H1 (cell line): ENCODE measurements around the gene NLK. TPM values are rescaled to one million over a fixed set of nuclear protein-coding genes. Genes with fewer than 3 reads are reported as not detected.

Experiments used
- CTCF ChIA-PET: fragments of 300-600 bp; sonication (Branson Sonifier 250); formaldehyde crosslinking; loops from one replicate; lab custom pipeline; 2021; ENCODE audit not compliant: partially characterized antibody; lab: Charles Lee
- POLR2A ChIA-PET: fragments of 300-600 bp; sonication (Branson Sonifier 250); formaldehyde crosslinking; loops from one replicate; lab custom pipeline; 2021; ENCODE audit warnings: inconsistent platforms; ENCODE audit not compliant: partially characterized antibody; lab: Charles Lee
- DNase-seq, 2 experiments: peaks; one replicate each; pipeline versions ENCODE4 v3.0.0 to v3.0.0-alpha.2; 2010 to 2022; ENCODE audit warnings: low spot score in 2 of 2, low read depth in 1 of 2, mixed read lengths in 1 of 2
- FAIRE-seq: peaks from 2 replicates; lab custom pipeline; 2011; peaks lifted over from hg19 to GRCh38; lab: Jason Lieb, UNC
- H2AFZ ChIP-seq: 2 replicates; pipeline ENCODE4 v1.8.1; 2012; ENCODE audit warnings: low read length, inconsistent platforms
- H2AK5ac ChIP-seq: 2 replicates; pipeline ENCODE4 v1.6.1; 2013; ENCODE audit warnings: low read depth, low read length
- H2BK120ac ChIP-seq: replicated peaks from 2 replicates; pipeline ENCODE3; 2013; ENCODE audit warnings: low read depth, low read length, inconsistent platforms
- H2BK12ac ChIP-seq: 2 replicates; pipeline ENCODE4 v1.6.1; 2013; ENCODE audit warnings: low read depth, low read length
- H2BK15ac ChIP-seq: 2 replicates; pipeline ENCODE4 v1.6.1; 2013; ENCODE audit warnings: low read length
- H2BK20ac ChIP-seq: 2 replicates; pipeline ENCODE4 v1.6.1; 2013; ENCODE audit warnings: low read length
- H2BK5ac ChIP-seq: 2 replicates; pipeline ENCODE4 v1.6.1; 2013; ENCODE audit warnings: low read depth, low read length
- H3K14ac ChIP-seq: 2 replicates; pipeline ENCODE4 v1.6.1; 2013; ENCODE audit warnings: inconsistent platforms; ENCODE audit not compliant: insufficient read length
- H3K18ac ChIP-seq: 2 replicates; pipeline ENCODE4 v1.6.1; 2013; ENCODE audit warnings: low read length; ENCODE audit errors: extremely low read depth
- H3K23ac ChIP-seq: 2 replicates; pipeline ENCODE4 v1.6.1; 2013; ENCODE audit warnings: inconsistent platforms; ENCODE audit not compliant: insufficient read length
- H3K23me2 ChIP-seq: 2 replicates; pipeline ENCODE4 v1.6.1; 2013; ENCODE audit warnings: low read depth, low read length
- H3K27ac ChIP-seq: 2 replicates; pipeline ENCODE4 v1.6.1; 2011; ENCODE audit warnings: low read depth, low read length, inconsistent platforms
- H3K27me3 ChIP-seq, 4 experiments: replicated peaks in 1 of 4; 1 replicate in 1 of 4; 2 replicates in 3 of 4; pipeline versions ENCODE4 v1.6.1 to v1.8.1; 2011 to 2013; ENCODE audit warnings: low read length in 3 of 4, mild to moderate bottlenecking in 3 of 4, inconsistent platforms in 2 of 4, mixed read lengths in 2 of 4, moderate library complexity in 1 of 4; ENCODE audit not compliant: control insufficient read depth in 3 of 4, insufficient read depth in 3 of 4; ENCODE audit errors: extremely low read depth in 1 of 4
- H3K36me3 ChIP-seq, 4 experiments: 2 replicates each; pipeline versions ENCODE4 v1.6.1 to v1.8.1; 2011 to 2013; ENCODE audit warnings: mild to moderate bottlenecking in 4 of 4, low read length in 3 of 4, moderate library complexity in 2 of 4, control low read depth in 1 of 4, inconsistent platforms in 1 of 4; ENCODE audit not compliant: insufficient read depth in 4 of 4, control insufficient read depth in 2 of 4
- H3K4ac ChIP-seq: replicated peaks from 2 replicates; pipeline ENCODE3; 2013; ENCODE audit warnings: low read length, low read depth, mixed read lengths, inconsistent platforms; ENCODE audit not compliant: insufficient read length
- H3K4me1 ChIP-seq, 4 experiments: replicated peaks in 1 of 4; 1 replicate in 1 of 4; 2 replicates in 3 of 4; pipeline versions ENCODE4 v1.6.1 to v1.8.1; 2011 to 2013; ENCODE audit warnings: low read length in 3 of 4, inconsistent platforms in 2 of 4, mixed read lengths in 1 of 4; ENCODE audit not compliant: insufficient read depth in 4 of 4, control insufficient read depth in 3 of 4
- H3K4me2 ChIP-seq, 2 experiments: 2 replicates each; pipeline versions ENCODE4 v1.6.1 to v1.8.1; 2011 to 2013; ENCODE audit warnings: low read depth in 2 of 2, low read length in 2 of 2, control low read depth in 1 of 2, inconsistent platforms in 1 of 2, mild to moderate bottlenecking in 1 of 2; ENCODE audit not compliant: insufficient read depth in 1 of 2
- H3K4me3 ChIP-seq, 4 experiments: fragments of 200-600, 300-600 bp in 1 of 4; sonication (generic), shearing (Covaris generic), sonication (Bioruptor Twin) in 1 of 4; 2 replicates each; pipeline versions ENCODE4 v1.5.1 to v1.8.1; 2011 to 2016; ENCODE audit warnings: low read length in 4 of 4, low read depth in 3 of 4, control low read depth in 2 of 4, inconsistent platforms in 2 of 4, mild to moderate bottlenecking in 2 of 4, mixed read lengths in 1 of 4, moderate library complexity in 1 of 4; ENCODE audit not compliant: insufficient read depth in 2 of 4; ENCODE audit errors: extremely low read depth in 1 of 4
- H3K56ac ChIP-seq: replicated peaks from 2 replicates; pipeline ENCODE3; 2013; ENCODE audit warnings: low read depth, mild to moderate bottlenecking, mixed read lengths, low read length, inconsistent platforms; ENCODE audit not compliant: insufficient read length
- H3K79me1 ChIP-seq: 2 replicates; pipeline ENCODE4 v1.6.1; 2013; ENCODE audit warnings: low read depth, low read length, control low read depth
- H3K79me2 ChIP-seq, 2 experiments: 2 replicates each; pipeline versions ENCODE4 v1.6.1 to v1.8.1; 2012 to 2013; ENCODE audit warnings: low read length in 2 of 2, mild to moderate bottlenecking in 2 of 2, inconsistent platforms in 1 of 2; ENCODE audit not compliant: insufficient read depth in 2 of 2, control insufficient read depth in 1 of 2
- H3K9ac ChIP-seq, 4 experiments: replicated peaks in 1 of 4; 1 replicate in 1 of 4; 2 replicates in 3 of 4; pipeline versions ENCODE4 v1.6.1 to v1.8.1; 2011 to 2013; ENCODE audit warnings: low read depth in 3 of 4, low read length in 3 of 4, control low read depth in 2 of 4, mild to moderate bottlenecking in 2 of 4, moderate library complexity in 2 of 4, inconsistent platforms in 1 of 4; ENCODE audit errors: extremely low read depth in 1 of 4
- H3K9me3 ChIP-seq, 2 experiments: 2 replicates each; pipeline versions ENCODE4 v1.6.1 to v1.8.1; 2012 to 2013; ENCODE audit warnings: mild to moderate bottlenecking in 2 of 2, moderate library complexity in 2 of 2, control low read depth in 1 of 2, inconsistent platforms in 1 of 2, low read depth in 1 of 2, low read length in 1 of 2, mixed read lengths in 1 of 2; ENCODE audit not compliant: insufficient read depth in 2 of 2
- H4K20me1 ChIP-seq, 2 experiments: replicated peaks in 1 of 2; 2 replicates each; pipeline versions ENCODE3 to v1.8.1; 2011 to 2013; ENCODE audit warnings: inconsistent platforms in 2 of 2, low read length in 2 of 2, mild to moderate bottlenecking in 1 of 2; ENCODE audit not compliant: insufficient read depth in 2 of 2, control insufficient read depth in 1 of 2
- H4K5ac ChIP-seq: 2 replicates; pipeline ENCODE4 v1.6.1; 2013; ENCODE audit warnings: low read length, low read depth, mixed read lengths, inconsistent platforms; ENCODE audit not compliant: insufficient read length
- H4K8ac ChIP-seq: 2 replicates; pipeline ENCODE4 v1.8.0; 2013; ENCODE audit warnings: mild to moderate bottlenecking, moderate library complexity, low read length, inconsistent platforms; ENCODE audit not compliant: insufficient read depth; ENCODE audit errors: extremely low read depth
- H4K91ac ChIP-seq: replicated peaks from 2 replicates; pipeline ENCODE3; 2013; ENCODE audit warnings: low read length, mixed read lengths, inconsistent platforms; ENCODE audit not compliant: insufficient read length
- WGBS, 2 experiments: shearing (Covaris generic) in 1 of 2; methylation state at CpG; one replicate each; pipeline versions ENCODE4 v1.1.6 to v1.1.7; 2013 to 2015; ENCODE audit warnings: low lambda C conversion rate in 2 of 2, mixed read lengths in 2 of 2, inconsistent platforms in 1 of 2, low coverage in 1 of 2, missing lambda C conversion rate in 1 of 2; ENCODE audit not compliant: insufficient replicate concordance in 2 of 2, insufficient coverage in 1 of 2, insufficient read length in 1 of 2; ENCODE audit errors: extremely low coverage in 1 of 2, missing lambda C conversion rate in 1 of 2; 5-methylcytosine and 5-hydroxymethylcytosine counted together
- polyA plus RNA-seq, 7 experiments: library from polyadenylated mRNA; depleted of rRNA in 3 of 7; stranded (reverse) in 5 of 7; unstranded in 2 of 7; fragments of >200 nt in 5 of 7; fragments of 200-250 nt in 2 of 7; gene quantifications; 1 replicate in 5 of 7; 2 replicates in 1 of 7; 4 replicates in 1 of 7; pipeline versions ENCODE4 v1.2.1 to v1.2.3, GENCODE V29; 2011 to 2013; ENCODE audit warnings: missing spikeins in 2 of 7, mixed read lengths in 2 of 7
- total RNA-seq: library from RNA; stranded (reverse); fragmentation: NEBNext Ultra II Directional; extraction: Animal tissue kit (Norgen Biotek cat#: 25700); gene quantifications from 2 replicates; pipeline ENCODE4 v1.2.1, GENCODE V29; 2021

The NLK gene
- total and polyA plus RNA-seq, 2 of the 8 experiments (the other 6 are each of a cell fraction or from before 2014, with no cell fraction given) = 30.8 to 49.9 TPM

GRCh38 chr17:28161311-28161710 lies 118.8 kb downstream of the NLK start:
- Histone ChIP-seq H4K8ac (no peak overlapping the region), H3K23ac (no peak overlapping the region), H2AFZ (no peak overlapping the region), H3K79me2 (no peaks in the 10 kb centered on the region), H3K79me1 (no peaks in the 10 kb centered on the region), H2BK120ac (no peak overlapping the region), H3K4ac (no peak overlapping the region), H3K4me1 (no peaks in the 10 kb centered on the region), H3K14ac (no peak overlapping the region), H2BK20ac (no peak overlapping the region), H3K56ac (no peak overlapping the region), H2BK15ac (no peak overlapping the region), H3K36me3 (no peaks in the 10 kb centered on the region; a peak in 2 of 8 replicates), H4K91ac (no peak overlapping the region), H2BK12ac (no peak overlapping the region), H4K5ac (no peak overlapping the region), H2BK5ac (no peak overlapping the region), H2AK5ac (no peak overlapping the region), H3K27me3 (no peaks in the 10 kb centered on the region), H3K27ac (no peak overlapping the region), H3K18ac (no peak overlapping the region), H3K4me3 (no peak overlapping the region), H4K20me1 (no peaks in the 10 kb centered on the region), H3K4me2 (no peak overlapping the region), H3K23me2 (no peaks in the 10 kb centered on the region), H3K9ac (no peak overlapping the region), H3K9me3 (no peaks in the 10 kb centered on the region)
- ChIA-PET CTCF (interaction anchor here (1.4 kb wide), 1 partner anchor 72 kb away, joined by 6 read pairs; no protein-coding TSS in a partner anchor), POLR2A (interaction anchor here (0.6 kb wide), 1 partner anchor 160 kb away, joined by 3 read pairs; no protein-coding TSS in a partner anchor)
- DNase-seq (no peak), FAIRE-seq (no peak)
- 89% methylated on average over 4 of the region's 4 CpGs; no CpG with 5 or more reads in 1 of the 2 experiments for WGBS, 2 experiments
